NCI-H2029 treated with DMSO at 0.1 percent for 48 hours (cell line): Measurements from ENCODE around the gene TNFRSF25.
"Not testable (repeated sequence)": the region's sequence is repeated elsewhere in the genome, so short reads cannot be mapped to it uniquely, and the experiment has no call there.

Experiments used
- DNase-seq: peaks from one replicate; lab custom pipeline; 2025; lab: John Stamatoyannopoulos, UW

Gene TNFRSF25

DNA sequence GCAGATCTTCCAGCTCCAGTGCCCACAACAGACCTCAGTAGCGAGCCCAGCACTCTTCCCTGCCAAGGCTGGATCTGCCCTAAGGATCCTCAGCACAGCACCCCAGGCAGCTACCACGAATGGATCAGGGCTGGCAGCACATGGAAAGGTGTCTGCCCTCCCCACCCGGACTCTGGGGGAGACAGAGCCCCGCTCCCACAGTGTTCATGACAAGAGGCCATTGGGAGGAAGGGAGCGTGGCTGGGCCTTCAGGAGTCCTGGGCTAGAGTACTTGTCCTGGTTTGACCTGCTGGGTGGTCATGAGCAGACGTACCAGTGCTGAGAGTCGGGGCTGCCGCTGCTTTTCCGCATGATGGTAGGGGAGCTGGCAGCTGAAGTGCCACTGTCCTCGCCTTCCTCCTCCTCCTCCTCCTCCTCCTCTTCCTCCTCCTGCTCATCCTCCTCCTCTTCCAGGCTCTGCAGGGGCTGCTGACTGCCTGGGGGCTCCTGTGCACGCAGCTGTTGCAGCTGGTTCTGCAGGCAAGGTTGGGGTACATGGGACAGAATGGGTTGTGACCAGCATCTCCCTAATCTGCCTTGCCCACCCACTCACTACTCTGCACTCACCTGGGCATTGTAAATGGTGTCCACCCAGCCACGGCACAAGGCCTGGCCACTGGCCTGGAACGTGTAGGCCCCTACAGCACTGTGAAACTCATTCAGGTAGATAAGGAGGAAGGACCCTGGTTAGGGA, 2.9 kb upstream of the TNFRSF25 start:
- DNase-seq, result no peak

DNA sequence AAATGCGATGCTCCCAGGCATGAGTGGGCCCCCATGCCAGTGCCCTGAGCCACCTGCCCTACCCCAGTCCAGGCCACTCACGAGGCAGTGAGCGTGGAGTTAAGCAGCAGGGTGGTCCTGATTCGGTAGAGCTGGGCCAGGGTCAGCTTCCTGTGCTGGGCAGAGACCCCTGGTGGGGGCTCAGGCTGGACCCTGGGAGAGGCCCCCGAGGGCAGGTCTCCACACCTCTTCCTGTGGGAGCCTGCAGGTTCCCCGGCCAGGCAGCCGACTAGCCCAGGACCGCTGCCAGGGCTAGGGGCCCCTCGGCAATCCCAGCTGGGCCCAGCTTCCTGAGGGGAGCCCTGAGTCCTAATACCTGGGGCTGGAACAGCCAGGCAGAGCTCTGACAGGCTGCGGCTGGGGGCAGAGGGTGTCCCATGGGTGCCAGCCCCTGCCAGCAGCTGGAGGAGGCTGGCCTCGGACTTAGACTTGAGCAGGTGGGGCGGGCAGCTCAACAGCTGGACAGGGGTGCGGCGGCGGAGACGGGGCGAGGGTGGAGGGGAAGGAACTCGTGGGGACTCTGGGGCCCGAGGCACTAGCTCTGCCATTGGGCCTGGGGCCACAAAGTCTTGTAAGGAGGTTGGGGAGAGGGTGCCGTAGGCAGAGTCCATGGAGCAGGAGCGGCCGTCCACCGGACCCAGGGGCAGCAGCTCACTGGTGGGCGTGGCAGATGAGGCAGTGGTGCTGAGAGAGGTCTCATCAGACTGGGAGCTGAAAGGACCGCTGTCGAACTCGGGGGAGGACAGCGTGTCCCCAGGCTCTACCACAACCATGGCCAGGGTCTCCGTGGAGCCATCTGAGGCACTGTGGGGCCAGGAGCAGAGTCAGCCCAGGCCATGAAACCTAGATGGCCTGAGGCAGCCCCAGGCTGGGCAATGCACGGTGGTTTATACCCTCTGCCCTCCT, 2.0 kb upstream of the TNFRSF25 start:
- no peak for DNase-seq

GRCh38 chr1:6467224-6467623, 1.3 kb upstream of the TNFRSF25 start:
- no peak for DNase-seq

- no peak for DNase-seq
Observed at GRCh38 chr1:6466751-6467150, 778 bp upstream of the TNFRSF25 start.

GRCh38 chr1:6465461-6466005, 440 bp downstream of the TNFRSF25 start:
- DNase-seq, result no peak

DNA sequence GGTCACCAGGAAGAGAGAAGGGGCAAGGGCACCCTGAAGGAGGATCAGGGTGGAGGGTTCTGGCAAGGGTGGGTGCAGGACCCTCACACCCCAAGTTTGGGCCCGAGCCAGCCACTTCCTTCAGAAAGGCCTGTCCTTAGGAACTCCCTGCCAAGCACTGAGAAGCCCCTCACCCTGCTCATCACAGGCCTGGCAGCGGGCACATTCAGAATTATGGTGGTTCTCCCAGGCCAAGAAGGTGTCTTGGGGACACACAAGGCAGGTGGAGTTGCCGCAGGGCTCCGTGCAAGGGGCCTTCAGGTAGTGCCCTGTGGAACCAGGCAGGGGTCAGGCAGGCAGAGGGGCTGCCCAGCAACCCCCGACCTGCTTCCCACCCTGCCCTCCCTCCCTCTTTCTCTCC, 1.1 kb downstream of the TNFRSF25 start:
- DNase-seq, result no peak

DNA sequence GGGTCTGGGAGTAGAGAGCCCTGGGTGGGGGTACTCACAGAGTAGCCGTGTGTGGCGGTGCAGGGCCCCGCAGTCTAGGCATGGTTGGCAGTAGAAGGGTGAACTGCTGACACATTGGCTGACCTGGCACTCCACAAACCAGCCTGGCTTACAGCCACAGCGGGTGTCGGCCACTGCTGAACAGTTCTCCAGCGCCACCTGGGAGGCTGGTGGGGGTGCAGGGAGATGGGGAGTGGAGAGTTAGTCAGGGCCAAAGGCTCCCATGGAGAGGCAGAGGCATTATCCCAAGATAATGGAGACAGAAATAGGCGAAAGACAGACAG, 1.5 kb downstream of the TNFRSF25 start:
- no peak for DNase-seq

- no peak for DNase-seq
Observed at GRCh38 chr1:6463120-6463412, 2.9 kb downstream of the TNFRSF25 start.

GRCh38 chr1:6462412-6463119, 3.4 kb downstream of the TNFRSF25 start:
- DNase-seq, result no peak

DNA sequence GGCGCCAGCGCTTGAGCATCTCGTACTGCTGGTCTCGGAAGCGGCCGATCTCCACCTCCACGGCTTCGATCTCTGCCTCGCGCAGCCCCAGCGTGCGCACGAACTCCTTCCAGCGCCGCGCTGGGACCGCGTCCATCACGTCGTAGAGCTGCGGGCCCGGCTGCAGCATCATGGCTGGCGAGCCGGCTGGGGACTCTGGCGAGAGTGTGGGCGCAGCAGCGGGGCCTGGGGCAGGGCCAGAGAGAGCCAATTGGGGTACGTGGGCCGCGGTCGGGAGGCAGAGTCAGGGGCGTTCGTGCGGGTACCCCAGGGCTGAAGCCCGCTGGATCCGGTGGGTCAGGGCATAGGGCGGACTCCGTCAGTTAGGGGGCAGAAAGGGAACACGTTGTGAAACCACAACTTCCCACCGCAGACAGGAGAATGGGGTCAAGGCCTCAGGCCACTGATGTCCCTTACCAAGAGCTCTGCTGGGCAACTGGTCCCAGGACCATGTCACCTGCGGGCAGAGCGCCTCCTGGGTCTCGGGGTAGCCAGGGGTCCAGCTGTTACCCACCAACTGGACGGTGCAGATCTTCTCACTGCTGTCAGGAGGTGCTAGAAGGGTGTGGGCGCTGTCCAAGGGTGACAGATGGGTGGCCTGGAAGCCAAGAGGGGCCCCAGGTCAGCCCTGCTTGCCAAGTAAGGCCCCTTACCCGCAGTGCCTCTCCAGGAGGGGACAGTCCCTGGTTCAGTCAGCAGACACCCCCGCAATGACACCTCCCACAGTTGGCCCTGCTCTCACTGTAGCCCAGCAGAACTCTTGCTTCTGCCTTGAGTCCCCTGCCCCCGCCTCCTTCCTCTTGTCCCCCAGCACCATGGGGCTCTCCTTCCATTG, 4.2 kb downstream of the TNFRSF25 start:
- no peak for DNase-seq

DNA sequence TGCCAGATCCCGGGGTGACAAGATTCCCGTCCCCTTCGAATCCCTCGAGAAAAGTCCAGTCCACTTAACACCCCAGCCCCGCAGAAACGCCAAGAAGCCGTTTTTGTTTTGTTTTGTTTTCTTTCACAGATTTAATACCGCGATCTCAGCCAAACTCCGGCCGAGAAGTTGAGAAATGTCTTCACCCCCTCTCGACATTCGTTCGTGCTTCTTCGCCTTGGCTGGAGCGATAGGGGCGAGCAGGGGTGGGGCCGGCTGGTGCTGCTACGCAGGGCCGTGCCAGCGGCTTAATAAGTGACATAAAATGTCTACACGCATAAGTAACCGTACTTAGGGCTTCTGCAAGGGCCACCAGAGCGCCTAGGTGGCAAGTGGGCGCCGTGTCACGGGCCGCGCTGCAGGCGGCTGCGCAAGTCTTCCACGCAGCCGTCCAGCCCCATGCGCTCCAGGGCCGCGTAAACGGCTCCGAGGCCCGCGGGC, 4.9 kb downstream of the TNFRSF25 start:
- no peak for DNase-seq

DNA sequence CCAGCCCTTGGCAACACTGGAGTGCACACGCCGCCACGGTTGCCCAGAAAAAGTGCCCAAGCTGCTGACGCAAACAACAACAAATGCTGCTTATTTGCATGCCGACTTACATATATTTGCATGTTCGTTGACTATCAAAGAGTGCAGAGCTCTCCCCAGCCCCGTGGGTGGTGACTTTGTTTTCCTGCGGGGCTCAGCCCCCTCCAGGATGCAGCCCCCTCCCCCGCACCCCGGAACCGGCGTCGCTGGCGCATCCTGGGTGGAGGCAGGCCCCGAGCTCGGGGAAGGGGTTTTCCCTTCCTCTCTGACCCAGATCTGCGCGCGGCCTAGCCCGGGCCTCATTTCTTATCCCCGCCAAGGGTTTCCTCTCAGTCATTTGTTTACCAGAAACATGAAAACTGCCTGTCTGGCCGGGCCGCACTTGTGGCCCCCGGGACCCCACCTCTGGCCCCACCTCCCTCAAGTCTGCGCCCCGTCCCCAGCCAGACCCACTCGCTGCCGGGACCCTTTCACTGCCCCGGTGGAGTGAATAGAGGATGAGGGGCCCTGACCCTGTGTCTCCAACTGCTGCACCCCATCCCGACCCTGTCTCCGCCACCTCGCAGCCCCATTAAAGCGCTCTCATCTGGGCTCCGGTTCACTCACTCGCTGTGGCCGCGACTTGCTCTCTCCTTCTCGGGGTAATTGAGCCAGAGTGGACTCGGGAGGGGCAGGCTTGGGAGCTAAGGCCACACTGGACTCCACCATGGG, 5.5 kb downstream of the TNFRSF25 start:
- no peak for DNase-seq

DNA sequence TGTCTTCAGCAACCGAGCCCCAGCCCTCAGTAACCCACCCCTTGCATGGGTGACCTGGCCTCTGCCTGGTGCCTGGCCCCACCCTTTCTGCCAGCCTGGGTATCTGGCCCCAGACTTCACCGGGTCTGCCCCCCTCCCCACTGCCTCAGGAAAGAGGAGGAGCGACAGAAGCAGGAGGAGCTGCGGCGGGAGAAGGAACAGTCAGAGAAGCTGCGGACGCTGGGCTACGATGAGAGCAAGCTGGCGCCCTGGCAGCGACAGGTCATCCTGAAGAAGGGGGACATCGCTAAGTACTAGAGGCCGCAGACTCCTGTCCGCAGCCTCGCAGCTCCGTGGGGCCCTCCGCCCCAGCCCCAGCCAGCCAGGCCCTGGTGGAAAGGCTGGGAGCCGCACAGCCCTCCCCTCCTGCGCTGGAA, 6.1 kb downstream of the TNFRSF25 start:
- DNase-seq, result no peak

- DNase-seq, result no peak
Observed at GRCh38 chr1:6456800-6457466, 9.0 kb downstream of the TNFRSF25 start.

GRCh38 chr1:6455752-6456520, 10.0 kb downstream of the TNFRSF25 start:
- DNase-seq, result not testable (repeated sequence)

DNA sequence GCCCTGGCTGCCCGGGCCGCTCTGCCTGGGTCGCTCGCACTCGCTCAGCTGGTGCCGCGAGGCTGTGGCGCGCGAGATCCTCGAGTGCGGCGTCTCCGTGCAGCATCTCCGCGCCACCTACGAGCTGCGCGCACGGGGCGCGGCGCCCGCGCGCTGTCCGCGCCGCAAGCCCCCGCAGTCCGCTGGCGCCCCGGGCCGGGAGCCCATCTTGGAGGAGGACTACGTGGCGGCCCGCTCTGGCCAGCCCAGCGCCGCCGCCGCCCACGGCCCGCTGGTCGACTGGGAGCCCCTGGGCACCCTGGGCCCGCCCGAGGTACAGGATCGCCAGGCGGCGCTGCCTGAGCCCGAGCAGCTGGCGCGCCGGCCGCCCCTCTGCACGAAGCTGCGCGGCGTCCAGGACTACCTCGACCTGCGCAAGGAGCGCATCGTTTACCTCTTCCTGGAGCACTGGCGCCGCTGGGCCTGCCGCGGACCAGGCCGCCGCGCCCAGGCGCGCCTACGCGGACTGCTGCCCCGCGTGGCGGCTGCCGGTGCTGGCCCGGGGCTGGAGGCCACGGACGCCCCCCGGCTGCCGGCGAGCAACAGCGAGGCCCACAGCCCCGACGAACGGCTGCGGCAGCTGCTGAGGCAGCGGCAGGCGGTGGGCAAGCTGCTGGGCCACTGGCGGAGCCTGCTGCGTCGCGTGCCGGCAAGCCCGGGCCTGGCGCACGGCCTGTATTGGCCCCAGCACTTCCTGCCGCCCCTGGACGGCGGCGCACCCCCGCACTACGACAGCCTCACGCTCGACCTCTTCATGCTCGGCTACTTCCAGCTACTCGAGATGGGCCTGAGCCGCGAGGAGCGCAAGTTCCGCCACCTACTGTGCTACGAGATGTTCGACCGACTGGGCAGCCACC, 10.9 kb downstream of the TNFRSF25 start:
- DNase-seq, result no peak

- not testable (repeated sequence) for DNase-seq
Observed at GRCh38 chr1:6453895-6454855, 11.8 kb downstream of the TNFRSF25 start.
